HCT116 (cell line): ENCODE results near the gene TMEM132D. TPM values are rescaled to one million over a fixed set of nuclear protein-coding genes. Genes with fewer than 3 reads are reported as not detected.

Experiments
- ATAC-seq: fragments of 200-7000 bp; cut with Tn5 transposase; 2 replicates; pipeline ENCODE4 v1.9.1; 2020; ENCODE audit warnings: mild to moderate bottlenecking, moderate library complexity
- BruUV-seq: library from RNA; stranded (reverse); fragments of 400-500 nt; replicated peaks from 2 replicates; lab custom pipeline; 2021; lab: Mats Ljungman, UMichigan
- CTCF ChIA-PET: fragments of 300-600 bp; sonication (Branson Sonifier 250); formaldehyde crosslinking; loops from one replicate; lab custom pipeline; 2021; ENCODE audit warnings: antibody characterized with exemption; lab: Charles Lee
- POLR2A ChIA-PET: fragments of 300-600, 350-600 bp; sonication (Branson Sonifier 250); formaldehyde crosslinking; loops from one replicate; lab custom pipeline; 2021; ENCODE audit warnings: antibody characterized with exemption; lab: Charles Lee
- RAD21 ChIA-PET, 2 experiments: fragments of 300-600 bp; sonication (Branson Sonifier 250); formaldehyde crosslinking; loops; one replicate each; lab custom pipeline; 2023; ENCODE audit warnings: low total read pairs in 2 of 2; ENCODE audit not compliant: uncharacterized antibody in 2 of 2, unreplicated experiment in 2 of 2, low non-redundant PET in 1 of 2; lab: Charles Lee
- DNase-seq: peaks from one replicate; pipeline ENCODE4 v3.0.0-alpha.2; 2010; ENCODE audit warnings: low read depth, low spot score
- H2AFZ ChIP-seq: fragments of 200-600 bp; shearing (Covaris generic), sonication (generic); 2 replicates; pipeline ENCODE4 v1.6.1; 2017; ENCODE audit warnings: low read depth, mixed run types, mixed read lengths, antibody characterized with exemption, low read length; ENCODE audit not compliant: poor library complexity, severe bottlenecking
- H3K27ac ChIP-seq: 2 replicates; pipeline ENCODE4 v1.5.1; 2012; ENCODE audit warnings: low read depth, low read length
- H3K27me3 ChIP-seq: fragments of 200-600 bp; sonication (generic); 2 replicates; pipeline ENCODE4 v1.6.1; 2016; ENCODE audit warnings: mixed run types, low read length, mixed read lengths; ENCODE audit not compliant: insufficient read depth
- H3K36me3 ChIP-seq, 2 experiments: fragments of 200-500 bp in 1 of 2; fragments of 200-600 bp in 1 of 2; sonication (Bioruptor generic) in 1 of 2; sonication (generic) in 1 of 2; 2 replicates each; pipeline versions ENCODE4 v1.5.1 to v1.6.1; 2014 to 2016; ENCODE audit warnings: low read length in 2 of 2, inconsistent platforms in 1 of 2, mixed read lengths in 1 of 2, mixed run types in 1 of 2; ENCODE audit not compliant: insufficient read depth in 2 of 2, control insufficient read depth in 1 of 2
- H3K4me1 ChIP-seq, 2 experiments: fragments of 200-600 bp in 1 of 2; sonication (generic) in 1 of 2; 2 replicates each; pipeline versions ENCODE4 v1.5.1 to v1.6.1; 2012 to 2017; ENCODE audit warnings: low read length in 2 of 2, inconsistent platforms in 1 of 2, mild to moderate bottlenecking in 1 of 2, mixed read lengths in 1 of 2, mixed run types in 1 of 2, moderate library complexity in 1 of 2; ENCODE audit not compliant: insufficient read depth in 2 of 2, control insufficient read depth in 1 of 2
- H3K4me2 ChIP-seq: fragments of 200-600 bp; sonication (generic); 2 replicates; pipeline ENCODE4 v1.6.1; 2017; ENCODE audit warnings: mixed run types, low read length, mixed read lengths
- H3K4me3 ChIP-seq, 2 experiments: fragments of 200-600 bp in 1 of 2; sonication (generic) in 1 of 2; replicated peaks in 1 of 2; 2 replicates each; pipeline ENCODE4 v1.5.1; 2011 to 2016; ENCODE audit warnings: low read length in 2 of 2, control low read depth in 1 of 2, low read depth in 1 of 2, mild to moderate bottlenecking in 1 of 2, mixed read lengths in 1 of 2, mixed run types in 1 of 2
- H3K79me2 ChIP-seq: fragments of 200-600 bp; sonication (generic); 2 replicates; pipeline ENCODE4 v1.6.1; 2017; ENCODE audit warnings: mild to moderate bottlenecking, mixed run types, low read length, moderate library complexity, mixed read lengths; ENCODE audit not compliant: insufficient read depth
- H3K9ac ChIP-seq: fragments of 200-600 bp; sonication (generic); 2 replicates; pipeline ENCODE4 v1.6.1; 2016; ENCODE audit warnings: low read length, mixed read lengths
- H3K9me2 ChIP-seq: fragments of 200-600 bp; sonication (generic), shearing (Covaris generic); 2 replicates; pipeline ENCODE4 v1.6.1; 2017; ENCODE audit warnings: mixed run types, mild to moderate bottlenecking, moderate library complexity; ENCODE audit not compliant: insufficient read depth
- H3K9me3 ChIP-seq, 2 experiments: fragments of 200-500 bp in 1 of 2; fragments of 200-600 bp in 1 of 2; sonication (Bioruptor generic) in 1 of 2; sonication (generic) in 1 of 2; 2 replicates each; pipeline ENCODE4 v1.6.1; 2014 to 2017; ENCODE audit warnings: low read length in 2 of 2, mixed read lengths in 2 of 2, inconsistent platforms in 1 of 2, low read depth in 1 of 2, mild to moderate bottlenecking in 1 of 2, mixed run types in 1 of 2, moderate library complexity in 1 of 2; ENCODE audit not compliant: control insufficient read depth in 1 of 2, insufficient read depth in 1 of 2
- H4K20me1 ChIP-seq: fragments of 200-600 bp; sonication (generic), shearing (Covaris generic); 2 replicates; pipeline ENCODE4 v1.6.1; 2017; ENCODE audit warnings: mixed run types, mild to moderate bottlenecking, moderate library complexity; ENCODE audit not compliant: insufficient read depth
- CEBPB ChIP-seq: IDR thresholded peaks from 2 replicates; pipeline ENCODE4 v1.6.1; 2012; ENCODE audit warnings: low read depth
- CTCF ChIP-seq, 3 experiments: fragments of 200-600 bp in 1 of 3; sonication (generic) in 1 of 3; IDR thresholded peaks in 2 of 3; conservative IDR thresholded peaks in 1 of 3; 2 replicates each; pipeline ENCODE4 v1.5.1; 2012 to 2017; ENCODE audit warnings: low read depth in 2 of 3, low read length in 2 of 3, antibody characterized with exemption in 1 of 3, borderline replicate concordance in 1 of 3, control low read depth in 1 of 3, mild to moderate bottlenecking in 1 of 3, mixed read lengths in 1 of 3, mixed run types in 1 of 3, moderate library complexity in 1 of 3; ENCODE audit not compliant: insufficient read depth in 1 of 3
- ELF1 ChIP-seq: IDR thresholded peaks from 2 replicates; pipeline ENCODE4 v1.6.1; 2012; ENCODE audit warnings: low read depth, borderline replicate concordance
- EZH2 ChIP-seq: fragments of 200-600 bp; sonication (generic); IDR thresholded peaks from 2 replicates; pipeline ENCODE4 v1.6.1; 2017; ENCODE audit warnings: antibody characterized with exemption, mixed run types
- FOSL1 ChIP-seq: IDR thresholded peaks from 2 replicates; pipeline ENCODE4 v1.6.1; 2012; ENCODE audit warnings: low read depth
- JUND ChIP-seq: IDR thresholded peaks from 2 replicates; pipeline ENCODE4 v1.6.1; 2012
- MAX ChIP-seq: IDR thresholded peaks from 2 replicates; pipeline ENCODE4 v1.6.1; 2012
- POLR2A ChIP-seq: IDR thresholded peaks from 2 replicates; pipeline ENCODE4 v1.7.0; 2011; ENCODE audit warnings: borderline replicate concordance; ENCODE audit not compliant: insufficient read depth, insufficient read length; ENCODE audit errors: extremely low read depth
- POLR2AphosphoS5 ChIP-seq: IDR thresholded peaks from 2 replicates; pipeline ENCODE4 v1.6.1; 2011; ENCODE audit warnings: mild to moderate bottlenecking, low read depth, low read length, moderate library complexity
- RAD21 ChIP-seq: IDR thresholded peaks from 2 replicates; pipeline ENCODE4 v1.6.1; 2012; ENCODE audit warnings: low read depth, mild to moderate bottlenecking
- SIN3A ChIP-seq: IDR thresholded peaks from 2 replicates; pipeline ENCODE4 v1.6.1; 2012; ENCODE audit warnings: low read depth
- SP1 ChIP-seq: IDR thresholded peaks from 2 replicates; pipeline ENCODE4 v1.6.1; 2012; ENCODE audit warnings: low read depth
- SRF ChIP-seq: IDR thresholded peaks from 2 replicates; pipeline ENCODE4 v1.6.1; 2012; ENCODE audit warnings: low read depth
- YY1 ChIP-seq: IDR thresholded peaks from 2 replicates; pipeline ENCODE4 v1.6.1; 2011; ENCODE audit warnings: low read length, low read depth, moderate library complexity, mild to moderate bottlenecking; ENCODE audit not compliant: insufficient replicate concordance; ENCODE audit errors: extremely low read depth
- ZFX ChIP-seq: fragments of 450-650 bp; IDR thresholded peaks from 2 replicates; pipeline ENCODE4 v1.6.1; 2017
- intact Hi-C: fragments of 100-400 bp; cut with micrococcal nuclease; formaldehyde crosslinking; loops from 2 replicates; pipeline ENCODE4 v1.10.0; 2022
- total RNA-seq: library from RNA; stranded (reverse); gene quantifications from one replicate; pipeline ENCODE4 v1.2.1, GENCODE V29; 2021; ENCODE audit not compliant: unreplicated experiment
- TF ChIP-seq, protein P1 (sequence below): IDR thresholded peaks from 2 replicates; pipeline ENCODE4 v1.6.1; 2012
- TF ChIP-seq, protein P2 (sequence below): IDR thresholded peaks from 2 replicates; pipeline ENCODE4 v1.6.1; 2012; ENCODE audit warnings: low read depth

Gene TMEM132D
- total RNA-seq, 1 experiment from 2014 or later: not detected

GRCh38 chr12:129202109-129202814 is 701.6 kb downstream of the TMEM132D start:
- no TSS peak for BruUV-seq
- no peak for DNase-seq
- ChIA-PET RAD21 (no interaction called here), POLR2A (no interaction called here)
- Histone ChIP-seq H3K79me2 (no peaks in the 10 kb centered on the region), H3K4me2 (no peak overlapping the region), H3K36me3 (no peaks in the 10 kb centered on the region), H3K9ac (no peak overlapping the region), H3K4me3 (no peak overlapping the region), H3K9me2 (no peaks in the 10 kb centered on the region), H3K9me3 (peaks cover 3 to 17% of the 10 kb centered on the region in 2 experiments; a peak in 2 of 4 replicates)
- intact Hi-C loops: no loop called here
- TF ChIP-seq YY1 (no peak), POLR2A (no peak), ZFX (no peak), CEBPB (no peak), ELF1 (no peak), RAD21 (no peak), JUND (no peak), FOSL1 (no peak), SP1 (no peak), MAX (no peak), SIN3A (no peak), POLR2AphosphoS5 (no peak), EZH2 (no peak), CTCF (IDR thresholded peaks at IDR 0.05 in 2 of 3, conservative IDR thresholded peaks at IDR 0.05 in 1 of 3; ENCODE audit: borderline replicate concordance in 1 of 3, insufficient read depth in 1 of 3, low read depth in 2 of 3, low read length in 2 of 3) (no peak), SRF (no peak)
- TF ChIP-seq, protein P1, sequence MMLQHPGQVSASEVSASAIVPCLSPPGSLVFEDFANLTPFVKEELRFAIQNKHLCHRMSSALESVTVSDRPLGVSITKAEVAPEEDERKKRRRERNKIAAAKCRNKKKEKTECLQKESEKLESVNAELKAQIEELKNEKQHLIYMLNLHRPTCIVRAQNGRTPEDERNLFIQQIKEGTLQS: no peak
- TF ChIP-seq, protein P2, sequence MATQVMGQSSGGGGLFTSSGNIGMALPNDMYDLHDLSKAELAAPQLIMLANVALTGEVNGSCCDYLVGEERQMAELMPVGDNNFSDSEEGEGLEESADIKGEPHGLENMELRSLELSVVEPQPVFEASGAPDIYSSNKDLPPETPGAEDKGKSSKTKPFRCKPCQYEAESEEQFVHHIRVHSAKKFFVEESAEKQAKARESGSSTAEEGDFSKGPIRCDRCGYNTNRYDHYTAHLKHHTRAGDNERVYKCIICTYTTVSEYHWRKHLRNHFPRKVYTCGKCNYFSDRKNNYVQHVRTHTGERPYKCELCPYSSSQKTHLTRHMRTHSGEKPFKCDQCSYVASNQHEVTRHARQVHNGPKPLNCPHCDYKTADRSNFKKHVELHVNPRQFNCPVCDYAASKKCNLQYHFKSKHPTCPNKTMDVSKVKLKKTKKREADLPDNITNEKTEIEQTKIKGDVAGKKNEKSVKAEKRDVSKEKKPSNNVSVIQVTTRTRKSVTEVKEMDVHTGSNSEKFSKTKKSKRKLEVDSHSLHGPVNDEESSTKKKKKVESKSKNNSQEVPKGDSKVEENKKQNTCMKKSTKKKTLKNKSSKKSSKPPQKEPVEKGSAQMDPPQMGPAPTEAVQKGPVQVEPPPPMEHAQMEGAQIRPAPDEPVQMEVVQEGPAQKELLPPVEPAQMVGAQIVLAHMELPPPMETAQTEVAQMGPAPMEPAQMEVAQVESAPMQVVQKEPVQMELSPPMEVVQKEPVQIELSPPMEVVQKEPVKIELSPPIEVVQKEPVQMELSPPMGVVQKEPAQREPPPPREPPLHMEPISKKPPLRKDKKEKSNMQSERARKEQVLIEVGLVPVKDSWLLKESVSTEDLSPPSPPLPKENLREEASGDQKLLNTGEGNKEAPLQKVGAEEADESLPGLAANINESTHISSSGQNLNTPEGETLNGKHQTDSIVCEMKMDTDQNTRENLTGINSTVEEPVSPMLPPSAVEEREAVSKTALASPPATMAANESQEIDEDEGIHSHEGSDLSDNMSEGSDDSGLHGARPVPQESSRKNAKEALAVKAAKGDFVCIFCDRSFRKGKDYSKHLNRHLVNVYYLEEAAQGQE: no peak
- TF ChIP-seq, all 23 proteins: peak for 0
- Histone ChIP-seq H3K4me1 (no peaks in the 10 kb centered on the region), H3K27me3 (no peaks in the 10 kb centered on the region), H2AFZ (no peak overlapping the region), H4K20me1 (no peaks in the 10 kb centered on the region), H3K27ac (no peak overlapping the region)
- ATAC-seq: no peak
- CTCF ChIA-PET: no interaction called here
